HepG2 (cell line): ENCODE measurements around the gene FOXK2. TPM values are rescaled to one million over a fixed set of nuclear protein-coding genes. Genes with fewer than 3 reads are reported as not detected.

ENCODE experiments used
- ATAC-seq: fragments of 200-7000 bp; cut with Tn5 transposase; 3 replicates; pipeline ENCODE4 v1.9.1; 2020; ENCODE audit warnings: mild to moderate bottlenecking, moderate library complexity
- BruUV-seq: library from RNA; stranded (reverse); fragments of 400-500 nt; replicated peaks from 2 replicates; lab custom pipeline; 2021; lab: Mats Ljungman, UMichigan
- CTCF ChIA-PET: fragments of 300-600 bp; formaldehyde crosslinking; extraction: SDS; loops from one replicate; lab custom pipeline; 2021; ENCODE audit warnings: low total read pairs, inconsistent platforms, low intra/inter-chr PET ratio; lab: Yijun Ruan, JAX
- POLR2A ChIA-PET: fragments of 350-600 bp; sonication (Branson Sonifier 250); formaldehyde crosslinking; loops from one replicate; lab custom pipeline; 2020; ENCODE audit warnings: antibody characterized with exemption, inconsistent platforms; lab: Yijun Ruan, JAX
- DNase-seq: peaks from one replicate; pipeline ENCODE4 v3.0.0-alpha.2; 2015; ENCODE audit warnings: low spot score
- FAIRE-seq: peaks from 3 replicates; lab custom pipeline; 2011; peaks lifted over from hg19 to GRCh38; lab: Jason Lieb, UNC
- H2AFZ ChIP-seq: one replicate; pipeline ENCODE4 v1.6.1; 2011; ENCODE audit warnings: low read length, inconsistent platforms
- H3K27ac ChIP-seq: fragments of 300-600 bp; 3 replicates; pipeline ENCODE4 v1.8.0; 2011; ENCODE audit warnings: mixed run types, mild to moderate bottlenecking, mixed read lengths, low read length, inconsistent platforms; ENCODE audit not compliant: insufficient read depth; ENCODE audit errors: extremely low read length
- H3K27me3 ChIP-seq, 2 experiments: fragments of 200-600 bp in 1 of 2; 2 replicates in 1 of 2; 3 replicates in 1 of 2; pipeline versions ENCODE4 v1.6.0 to v1.8.0; 2011; ENCODE audit warnings: low read length in 2 of 2, mild to moderate bottlenecking in 2 of 2, moderate library complexity in 2 of 2, inconsistent platforms in 1 of 2; ENCODE audit not compliant: insufficient read depth in 2 of 2, control insufficient read depth in 1 of 2
- H3K36me3 ChIP-seq, 2 experiments: fragments of 200-600 bp in 1 of 2; replicated peaks in 1 of 2; 2 replicates in 1 of 2; 3 replicates in 1 of 2; pipeline versions ENCODE4 v1.5.1 to v1.8.0; 2011; ENCODE audit warnings: low read length in 2 of 2, inconsistent platforms in 1 of 2; ENCODE audit not compliant: insufficient read depth in 2 of 2, control insufficient read depth in 1 of 2
- H3K4me1 ChIP-seq: 2 replicates; pipeline ENCODE4 v1.5.1; 2012; ENCODE audit warnings: low read length, inconsistent platforms; ENCODE audit not compliant: insufficient read depth
- H3K4me2 ChIP-seq: 2 replicates; pipeline ENCODE4 v1.6.0; 2011; ENCODE audit warnings: low read depth, low read length, inconsistent platforms
- H3K4me3 ChIP-seq, 3 experiments: fragments of 200-600 bp in 1 of 3; sonication (generic), shearing (Covaris generic) in 1 of 3; replicated peaks in 1 of 3; 2 replicates each; pipeline ENCODE4 v1.5.1; 2011 to 2016; ENCODE audit warnings: low read length in 3 of 3, inconsistent platforms in 2 of 3, low read depth in 2 of 3, mild to moderate bottlenecking in 2 of 3, control low read depth in 1 of 3, mixed read lengths in 1 of 3; ENCODE audit not compliant: insufficient read depth in 1 of 3
- H3K79me2 ChIP-seq: one replicate; pipeline ENCODE4 v1.6.1; 2011; ENCODE audit warnings: low read length, inconsistent platforms; ENCODE audit not compliant: insufficient read depth
- H3K9ac ChIP-seq: 2 replicates; pipeline ENCODE4 v1.6.0; 2011; ENCODE audit warnings: mild to moderate bottlenecking, low read depth, low read length, inconsistent platforms; ENCODE audit not compliant: insufficient read depth
- H3K9me3 ChIP-seq: 2 replicates; pipeline ENCODE4 v1.5.1; 2012; ENCODE audit warnings: mild to moderate bottlenecking, low read length
- H4K20me1 ChIP-seq: 2 replicates; pipeline ENCODE4 v1.6.0; 2011; ENCODE audit warnings: inconsistent platforms, mild to moderate bottlenecking, low read length, moderate library complexity; ENCODE audit not compliant: insufficient read depth
- CENPT ChIP-seq: sonication (generic); formaldehyde crosslinking; IDR thresholded peaks from 2 replicates; pipeline ENCODE4 v1.8.0; 2022; ENCODE audit warnings: low read depth, mild to moderate bottlenecking, moderate library complexity, missing genetic modification reagents
- FOSL2 ChIP-seq: sonication (generic); formaldehyde crosslinking; IDR thresholded peaks from 2 replicates; pipeline ENCODE4 v1.4.0; 2020; ENCODE audit warnings: missing genetic modification reagents
- HMG20B ChIP-seq: conservative IDR thresholded peaks from 2 replicates; pipeline ENCODE4 v1.6.1; 2016; ENCODE audit warnings: missing genetic modification reagents, missing compliant biosample characterization
- POLR2A ChIP-seq, 2 experiments: IDR thresholded peaks; 2 replicates each; pipeline ENCODE4 v1.6.1; 2011; ENCODE audit warnings: low read depth in 2 of 2, low read length in 2 of 2, mild to moderate bottlenecking in 1 of 2, moderate library complexity in 1 of 2; ENCODE audit not compliant: insufficient read depth in 1 of 2
- SOX13 ChIP-seq, 3 experiments: fragments of 450-650 bp in 1 of 3; sonication (generic) in 1 of 3; formaldehyde crosslinking in 1 of 3; IDR thresholded peaks in 2 of 3; conservative IDR thresholded peaks in 1 of 3; 2 replicates each; pipeline versions ENCODE4 v1.5.0 to v1.6.1; 2016 to 2020; ENCODE audit warnings: antibody characterized with exemption in 1 of 3, mild to moderate bottlenecking in 1 of 3, missing compliant biosample characterization in 1 of 3, missing genetic modification reagents in 1 of 3, moderate library complexity in 1 of 3
- ZNF256 ChIP-seq: sonication (generic); formaldehyde crosslinking; conservative IDR thresholded peaks from 2 replicates; pipeline ENCODE4 v1.4.0; 2020; ENCODE audit warnings: missing genetic modification reagents
- ZSCAN20 ChIP-seq: sonication (generic); formaldehyde crosslinking; IDR thresholded peaks from 2 replicates; pipeline ENCODE4 v1.4.0; 2020; ENCODE audit warnings: missing genetic modification reagents, mild to moderate bottlenecking, borderline replicate concordance
- WGBS: methylation state at CpG from one replicate; pipeline ENCODE4 v1.1.6; 2017; ENCODE audit warnings: low lambda C conversion rate; 5-methylcytosine and 5-hydroxymethylcytosine counted together
- in situ Hi-C: cut with HindIII; loops from 2 replicates; pipeline ENCODE4 v1.10.0; 2017; ENCODE audit warnings: low pct_unique_long_range_greater_than_20kb; ENCODE audit not compliant: extremely low pct_ligation_motif_present
- intact Hi-C: fragments of 100-400 bp; cut with micrococcal nuclease; formaldehyde crosslinking; loops from one replicate; pipeline ENCODE4 v1.10.0; 2022; ENCODE audit not compliant: unreplicated experiment
- polyA plus RNA-seq, 8 experiments: library from polyadenylated mRNA; depleted of rRNA in 3 of 8; stranded (reverse) in 7 of 8; unstranded in 1 of 8; fragments of >200 nt; fragmentation: Illumina TruSeq in 4 of 8; extraction: Trizol in 4 of 8; gene quantifications; 2 replicates each; pipeline versions ENCODE4 v1.2.1 to v1.2.3, GENCODE V29; 2011 to 2016; ENCODE audit warnings: low read depth in 4 of 8, missing spikeins in 1 of 8, mixed read lengths in 1 of 8; ENCODE audit not compliant: insufficient read depth in 1 of 8
- total RNA-seq, 5 experiments: library from RNA; depleted of rRNA; stranded (reverse); fragments of >200 nt; fragmentation: Illumina TruSeq; extraction: Trizol; gene quantifications; 2 replicates each; pipeline ENCODE4 v1.2.3, GENCODE V29; 2016; ENCODE audit warnings: low read depth in 1 of 5
- TF ChIP-seq, protein P1 (sequence below): sonication (generic); formaldehyde crosslinking; IDR thresholded peaks from 2 replicates; pipeline ENCODE4 v1.8.1; 2023; ENCODE audit warnings: mild to moderate bottlenecking, moderate library complexity, missing genetic modification reagents
- TF ChIP-seq, protein P2 (sequence below): sonication (generic); formaldehyde crosslinking; IDR thresholded peaks from 2 replicates; pipeline ENCODE4 v1.4.0; 2020; ENCODE audit warnings: missing genetic modification reagents
- TF ChIP-seq, protein P3 (sequence below): sonication (generic); formaldehyde crosslinking; IDR thresholded peaks from 2 replicates; pipeline ENCODE4 v1.5.0; 2020; ENCODE audit warnings: mild to moderate bottlenecking, missing genetic modification reagents, borderline replicate concordance
- TF ChIP-seq, protein P4 (sequence below): IDR thresholded peaks from 2 replicates; pipeline ENCODE4 v1.6.1; 2016
- TF ChIP-seq, protein P5 (sequence below): sonication (generic); formaldehyde crosslinking; IDR thresholded peaks from 2 replicates; pipeline ENCODE4 v1.8.0; 2022; ENCODE audit warnings: mild to moderate bottlenecking, missing genetic modification reagents, moderate library complexity

The FOXK2 gene
- total and polyA plus RNA-seq, 2 of the 13 experiments (the other 11 are each of a cell fraction or from before 2014, with no cell fraction given), result 67.1 to 67.2 TPM

DNA sequence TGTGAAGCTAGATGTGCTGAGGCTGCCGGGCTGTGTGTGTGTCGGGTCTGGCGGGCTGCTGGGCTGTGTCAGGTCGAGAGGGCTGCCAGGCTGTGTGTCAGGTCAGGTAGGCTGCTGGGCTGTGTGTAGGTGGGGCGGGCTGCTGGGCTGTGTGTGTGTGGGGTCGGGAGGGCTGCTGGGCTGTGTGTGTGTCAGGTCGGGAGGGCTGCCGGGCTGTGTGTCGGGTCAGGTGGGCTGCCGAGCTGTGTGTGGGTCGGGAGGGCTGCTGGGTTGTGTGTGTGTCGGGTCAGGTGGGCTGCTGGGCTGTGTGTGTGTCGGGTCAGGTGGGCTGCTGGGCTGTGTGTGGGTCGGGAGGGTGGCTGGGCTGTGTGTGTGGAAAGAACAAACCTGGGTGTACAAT lies 120.1 kb downstream of the FOXK2 start (continued):
- TF ChIP-seq POLR2A (IDR thresholded peaks at IDR 0.05; ENCODE audit: insufficient read depth in 1 of 2, low read depth in 2 of 2, low read length in 2 of 2) (peak in 1 of 2 experiments; percentile 41; a peak in 1 of 4 replicates), ZNF256 (CRISPR knock-in tag) (no peak)
- TF ChIP-seq, protein P1, sequence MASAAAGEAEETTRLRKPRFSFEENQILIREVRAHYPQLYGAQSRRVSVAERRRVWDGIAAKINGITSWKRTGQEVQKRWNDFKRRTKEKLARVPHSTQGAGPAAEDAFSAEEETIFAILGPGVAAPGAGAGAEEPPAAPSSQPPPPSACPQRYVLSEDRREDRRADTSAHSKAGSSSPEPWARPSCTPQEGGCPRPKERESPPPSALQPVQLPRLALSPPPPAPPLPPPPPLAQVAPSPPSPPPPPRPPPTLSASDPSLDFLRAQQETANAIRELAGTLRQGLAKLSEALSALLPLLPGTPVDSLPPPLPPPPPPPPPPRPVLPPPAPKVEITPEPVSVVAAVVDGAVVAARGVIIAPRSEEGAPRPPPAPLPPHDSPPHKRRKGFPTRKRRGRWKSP (CRISPR knock-in tag), result no peak
- TF ChIP-seq, protein P2, sequence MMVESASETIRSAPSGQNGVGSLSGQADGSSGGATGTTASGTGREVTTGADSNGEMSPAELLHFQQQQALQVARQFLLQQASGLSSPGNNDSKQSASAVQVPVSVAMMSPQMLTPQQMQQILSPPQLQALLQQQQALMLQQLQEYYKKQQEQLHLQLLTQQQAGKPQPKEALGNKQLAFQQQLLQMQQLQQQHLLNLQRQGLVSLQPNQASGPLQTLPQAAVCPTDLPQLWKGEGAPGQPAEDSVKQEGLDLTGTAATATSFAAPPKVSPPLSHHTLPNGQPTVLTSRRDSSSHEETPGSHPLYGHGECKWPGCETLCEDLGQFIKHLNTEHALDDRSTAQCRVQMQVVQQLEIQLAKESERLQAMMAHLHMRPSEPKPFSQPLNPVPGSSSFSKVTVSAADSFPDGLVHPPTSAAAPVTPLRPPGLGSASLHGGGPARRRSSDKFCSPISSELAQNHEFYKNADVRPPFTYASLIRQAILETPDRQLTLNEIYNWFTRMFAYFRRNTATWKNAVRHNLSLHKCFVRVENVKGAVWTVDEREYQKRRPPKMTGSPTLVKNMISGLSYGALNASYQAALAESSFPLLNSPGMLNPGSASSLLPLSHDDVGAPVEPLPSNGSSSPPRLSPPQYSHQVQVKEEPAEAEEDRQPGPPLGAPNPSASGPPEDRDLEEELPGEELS (CRISPR knock-in tag), result no peak
- TF ChIP-seq, all 625 proteins: peak for 8

- no TSS peak for BruUV-seq
- ChIA-PET CTCF (no interaction called here), POLR2A (no interaction called here)
- Histone ChIP-seq H4K20me1 (peaks cover 46% of the 10 kb centered on the region), H3K9me3 (no peaks in the 10 kb centered on the region), H3K4me2 (no peak overlapping the region), H3K36me3 (peaks cover 43 to 74% of the 10 kb centered on the region in 2 experiments), H3K27me3 (no peaks in the 10 kb centered on the region), H3K27ac (no peak overlapping the region), H3K79me2 (peaks cover 94% of the 10 kb centered on the region), H3K4me3 (no peak overlapping the region), H3K9ac (no peak overlapping the region), H2AFZ (no peak overlapping the region), H3K4me1 (peaks cover 47% of the 10 kb centered on the region)
- FAIRE-seq (no peak), ATAC-seq (peak; percentile 20; the same call in 2 of the 3 replicates), DNase-seq (no peak)
- 95% methylated on average over 5 of the region's 5 CpGs for WGBS
- intact Hi-C loops, result no loop called here
- in situ Hi-C loops, result no loop called here
- TF ChIP-seq CENPT (CRISPR knock-in tag) (no peak), SOX13 (IDR thresholded peaks at IDR 0.05) (no peak), SOX13 (CRISPR knock-in tag; conservative IDR thresholded peaks at IDR 0.05 in 1 of 2, IDR thresholded peaks at IDR 0.05 in 1 of 2) (no peak), FOSL2 (CRISPR knock-in tag) (no peak), HMG20B (CRISPR knock-in tag) (no peak), ZSCAN20 (CRISPR knock-in tag) (no peak)
- TF ChIP-seq, protein P3, sequence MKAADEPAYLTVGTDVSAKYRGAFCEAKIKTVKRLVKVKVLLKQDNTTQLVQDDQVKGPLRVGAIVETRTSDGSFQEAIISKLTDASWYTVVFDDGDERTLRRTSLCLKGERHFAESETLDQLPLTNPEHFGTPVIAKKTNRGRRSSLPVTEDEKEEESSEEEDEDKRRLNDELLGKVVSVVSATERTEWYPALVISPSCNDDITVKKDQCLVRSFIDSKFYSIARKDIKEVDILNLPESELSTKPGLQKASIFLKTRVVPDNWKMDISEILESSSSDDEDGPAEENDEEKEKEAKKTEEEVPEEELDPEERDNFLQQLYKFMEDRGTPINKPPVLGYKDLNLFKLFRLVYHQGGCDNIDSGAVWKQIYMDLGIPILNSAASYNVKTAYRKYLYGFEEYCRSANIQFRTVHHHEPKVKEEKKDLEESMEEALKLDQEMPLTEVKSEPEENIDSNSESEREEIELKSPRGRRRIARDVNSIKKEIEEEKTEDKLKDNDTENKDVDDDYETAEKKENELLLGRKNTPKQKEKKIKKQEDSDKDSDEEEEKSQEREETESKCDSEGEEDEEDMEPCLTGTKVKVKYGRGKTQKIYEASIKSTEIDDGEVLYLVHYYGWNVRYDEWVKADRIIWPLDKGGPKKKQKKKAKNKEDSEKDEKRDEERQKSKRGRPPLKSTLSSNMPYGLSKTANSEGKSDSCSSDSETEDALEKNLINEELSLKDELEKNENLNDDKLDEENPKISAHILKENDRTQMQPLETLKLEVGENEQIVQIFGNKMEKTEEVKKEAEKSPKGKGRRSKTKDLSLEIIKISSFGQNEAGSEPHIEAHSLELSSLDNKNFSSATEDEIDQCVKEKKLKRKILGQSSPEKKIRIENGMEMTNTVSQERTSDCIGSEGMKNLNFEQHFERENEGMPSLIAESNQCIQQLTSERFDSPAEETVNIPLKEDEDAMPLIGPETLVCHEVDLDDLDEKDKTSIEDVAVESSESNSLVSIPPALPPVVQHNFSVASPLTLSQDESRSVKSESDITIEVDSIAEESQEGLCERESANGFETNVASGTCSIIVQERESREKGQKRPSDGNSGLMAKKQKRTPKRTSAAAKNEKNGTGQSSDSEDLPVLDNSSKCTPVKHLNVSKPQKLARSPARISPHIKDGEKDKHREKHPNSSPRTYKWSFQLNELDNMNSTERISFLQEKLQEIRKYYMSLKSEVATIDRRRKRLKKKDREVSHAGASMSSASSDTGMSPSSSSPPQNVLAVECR (CRISPR knock-in tag), result no peak
- TF ChIP-seq, protein P4, sequence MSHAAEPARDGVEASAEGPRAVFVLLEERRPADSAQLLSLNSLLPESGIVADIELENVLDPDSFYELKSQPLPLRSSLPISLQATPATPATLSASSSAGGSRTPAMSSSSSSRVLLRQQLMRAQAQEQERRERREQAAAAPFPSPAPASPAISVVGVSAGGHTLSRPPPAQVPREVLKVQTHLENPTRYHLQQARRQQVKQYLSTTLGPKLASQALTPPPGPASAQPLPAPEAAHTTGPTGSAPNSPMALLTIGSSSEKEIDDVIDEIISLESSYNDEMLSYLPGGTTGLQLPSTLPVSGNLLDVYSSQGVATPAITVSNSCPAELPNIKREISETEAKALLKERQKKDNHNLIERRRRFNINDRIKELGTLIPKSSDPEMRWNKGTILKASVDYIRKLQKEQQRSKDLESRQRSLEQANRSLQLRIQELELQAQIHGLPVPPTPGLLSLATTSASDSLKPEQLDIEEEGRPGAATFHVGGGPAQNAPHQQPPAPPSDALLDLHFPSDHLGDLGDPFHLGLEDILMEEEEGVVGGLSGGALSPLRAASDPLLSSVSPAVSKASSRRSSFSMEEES, result no peak
- TF ChIP-seq, protein P5, sequence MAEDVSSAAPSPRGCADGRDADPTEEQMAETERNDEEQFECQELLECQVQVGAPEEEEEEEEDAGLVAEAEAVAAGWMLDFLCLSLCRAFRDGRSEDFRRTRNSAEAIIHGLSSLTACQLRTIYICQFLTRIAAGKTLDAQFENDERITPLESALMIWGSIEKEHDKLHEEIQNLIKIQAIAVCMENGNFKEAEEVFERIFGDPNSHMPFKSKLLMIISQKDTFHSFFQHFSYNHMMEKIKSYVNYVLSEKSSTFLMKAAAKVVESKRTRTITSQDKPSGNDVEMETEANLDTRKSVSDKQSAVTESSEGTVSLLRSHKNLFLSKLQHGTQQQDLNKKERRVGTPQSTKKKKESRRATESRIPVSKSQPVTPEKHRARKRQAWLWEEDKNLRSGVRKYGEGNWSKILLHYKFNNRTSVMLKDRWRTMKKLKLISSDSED, result no peak
These were observed 120.5 kb downstream of the FOXK2 start for GRCh38 chr17:82640036-82640435.
